AG09319 (cell line): ENCODE measurements around the gene TNFAIP8L3.

Experiments
- DNase-seq: peaks from one replicate; pipeline ENCODE4 v3.0.0-alpha.2; 2010; ENCODE audit warnings: low read depth; ENCODE audit errors: extremely low read depth
- TF ChIP-seq, protein P1 (sequence below): IDR thresholded peaks from 2 replicates; pipeline ENCODE4 v1.5.1; 2011; ENCODE audit warnings: low read depth, mild to moderate bottlenecking, inconsistent platforms, low read length, moderate library complexity

The TNFAIP8L3 gene

DNA sequence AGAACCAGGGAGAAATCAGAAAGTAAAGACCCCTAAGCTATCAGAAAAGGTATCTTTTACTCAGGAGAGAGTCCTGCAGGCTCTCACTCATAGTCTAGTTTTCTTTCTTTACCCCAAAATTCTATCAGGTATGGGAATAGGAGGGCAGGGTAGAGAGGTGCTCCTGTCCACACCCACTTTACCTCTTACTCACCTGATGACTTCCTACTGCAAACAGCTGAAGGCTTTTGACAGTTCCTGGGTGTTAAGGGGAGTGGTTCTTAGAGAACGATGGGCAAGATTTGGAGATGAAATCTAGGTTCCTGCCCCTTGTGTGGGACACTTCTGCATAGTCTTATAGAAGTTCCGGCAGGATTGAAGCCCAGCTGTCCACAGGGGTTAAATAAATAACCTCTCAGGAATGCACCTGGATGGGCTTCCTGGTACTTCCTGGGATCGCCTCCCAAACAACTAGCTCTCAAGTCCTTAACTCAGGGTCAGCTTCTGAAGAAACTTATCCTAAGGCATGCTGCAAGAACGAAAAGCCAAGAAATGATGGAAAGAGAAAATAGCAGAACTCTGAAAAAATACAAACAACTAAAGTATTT, 10.8 kb upstream of the TNFAIP8L3 start:
- no peak for DNase-seq
- TF ChIP-seq, protein P1, sequence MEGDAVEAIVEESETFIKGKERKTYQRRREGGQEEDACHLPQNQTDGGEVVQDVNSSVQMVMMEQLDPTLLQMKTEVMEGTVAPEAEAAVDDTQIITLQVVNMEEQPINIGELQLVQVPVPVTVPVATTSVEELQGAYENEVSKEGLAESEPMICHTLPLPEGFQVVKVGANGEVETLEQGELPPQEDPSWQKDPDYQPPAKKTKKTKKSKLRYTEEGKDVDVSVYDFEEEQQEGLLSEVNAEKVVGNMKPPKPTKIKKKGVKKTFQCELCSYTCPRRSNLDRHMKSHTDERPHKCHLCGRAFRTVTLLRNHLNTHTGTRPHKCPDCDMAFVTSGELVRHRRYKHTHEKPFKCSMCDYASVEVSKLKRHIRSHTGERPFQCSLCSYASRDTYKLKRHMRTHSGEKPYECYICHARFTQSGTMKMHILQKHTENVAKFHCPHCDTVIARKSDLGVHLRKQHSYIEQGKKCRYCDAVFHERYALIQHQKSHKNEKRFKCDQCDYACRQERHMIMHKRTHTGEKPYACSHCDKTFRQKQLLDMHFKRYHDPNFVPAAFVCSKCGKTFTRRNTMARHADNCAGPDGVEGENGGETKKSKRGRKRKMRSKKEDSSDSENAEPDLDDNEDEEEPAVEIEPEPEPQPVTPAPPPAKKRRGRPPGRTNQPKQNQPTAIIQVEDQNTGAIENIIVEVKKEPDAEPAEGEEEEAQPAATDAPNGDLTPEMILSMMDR: no peak

DNA sequence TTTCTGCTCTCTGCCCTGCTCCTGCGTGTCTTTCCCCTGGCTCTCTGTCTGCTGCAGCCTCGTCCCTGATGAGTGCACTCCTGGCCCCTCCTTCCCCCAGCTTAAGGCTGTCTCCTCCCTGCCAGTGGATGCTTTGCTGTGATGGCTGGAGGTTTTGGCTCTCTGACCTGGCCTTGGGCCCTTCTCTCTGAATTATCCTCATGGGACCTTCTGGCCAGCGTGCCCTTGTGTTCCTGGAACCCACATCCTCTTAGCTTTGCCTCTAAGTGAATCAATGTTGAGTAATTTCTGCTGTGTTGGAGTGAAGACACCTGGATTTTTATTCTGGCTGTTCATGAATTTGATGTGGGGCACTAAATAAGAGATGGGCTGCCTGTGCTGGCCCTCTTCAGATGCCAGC, 9.8 kb upstream of the TNFAIP8L3 start:
- TF ChIP-seq, protein P1: no peak
- peak; percentile 42 for DNase-seq

DNA sequence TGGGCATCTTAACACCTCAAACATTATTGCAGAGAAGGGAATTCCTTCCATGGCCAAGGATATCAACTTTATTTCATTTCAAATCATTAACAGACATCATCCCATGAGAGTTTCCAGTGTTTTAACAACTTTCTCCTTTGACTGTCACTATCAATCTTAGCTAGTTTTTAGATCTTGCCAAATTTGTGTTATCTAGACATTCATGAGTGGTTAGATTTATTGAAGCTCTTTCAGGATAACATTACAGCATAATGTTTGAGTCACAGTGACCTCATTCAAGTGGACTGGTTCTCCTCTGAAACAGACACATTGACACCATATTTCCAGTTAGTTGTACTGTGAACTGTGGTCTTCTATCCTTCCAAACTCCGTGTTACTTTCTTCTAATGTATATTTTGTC, 8.6 kb upstream of the TNFAIP8L3 start:
- DNase-seq: no peak
- TF ChIP-seq, protein P1: no peak

DNA sequence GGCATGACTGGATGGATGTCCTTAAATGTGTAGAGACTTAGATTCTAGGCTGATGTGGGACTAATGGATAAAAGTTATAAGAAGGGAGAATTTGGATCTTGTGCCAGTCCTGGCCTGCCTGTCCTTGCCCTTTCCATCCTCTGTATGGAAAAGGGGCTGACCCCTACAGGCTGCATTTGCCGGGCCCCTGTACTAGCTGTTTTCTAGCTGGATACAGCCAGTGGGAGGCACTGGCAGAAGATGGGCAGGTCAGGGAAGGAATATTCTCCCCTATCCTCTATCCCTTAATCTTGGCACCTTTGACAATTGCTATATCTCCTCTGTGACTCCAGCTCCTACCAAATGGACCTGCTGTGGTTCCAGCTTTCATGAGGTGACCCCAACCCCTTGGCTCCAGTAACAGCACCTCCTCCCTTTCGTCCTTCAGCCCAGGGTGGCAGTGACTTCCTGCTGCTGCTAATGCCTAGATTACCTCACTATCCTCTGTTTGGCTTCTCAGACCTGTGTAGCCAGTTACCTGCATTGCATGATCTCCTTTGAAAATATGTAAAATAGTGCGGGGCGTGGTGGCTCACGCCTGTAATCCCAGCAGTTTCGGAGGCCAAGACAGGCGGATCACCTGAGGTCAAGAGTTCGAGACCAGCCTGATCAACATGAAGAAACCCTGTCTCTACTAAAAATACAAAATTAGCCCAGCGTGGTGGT, 6.2 kb upstream of the TNFAIP8L3 start:
- TF ChIP-seq, protein P1: no peak
- no peak for DNase-seq

- DNase-seq: no peak
- TF ChIP-seq, protein P1: no peak
Observed at GRCh38 chr15:51099185-51099584, 4.5 kb upstream of the TNFAIP8L3 start.

- DNase-seq: no peak
- TF ChIP-seq, protein P1: no peak
Observed at GRCh38 chr15:51098331-51098619, 3.6 kb upstream of the TNFAIP8L3 start.

- TF ChIP-seq, protein P1: no peak
- no peak for DNase-seq
Observed at GRCh38 chr15:51097553-51098330, 3.0 kb upstream of the TNFAIP8L3 start.
